ENCODE data around the gene TLL2.

TLL2 gene

GRCh38 chr10:96371356-96371755, 142.4 kb downstream of the TLL2 start:
- no peaks in the 10 kb centered on the region; a peak in 1 of 22 replicates for H3K27me3 ChIP-seq
- H3K27ac ChIP-seq, result no peak overlapping the region
- no peak overlapping the region for H3K9ac ChIP-seq
- H3K4me3 ChIP-seq, result no peak overlapping the region
- peaks cover 0 to 9% (median 0%) of the 10 kb centered on the region in 11 experiments; a peak in 4 of 22 replicates for H3K36me3 ChIP-seq
- H4K20me1 ChIP-seq, result no peaks in the 10 kb centered on the region; a peak in 1 of 22 replicates
- H3K4me1 ChIP-seq, result peaks cover 0 to 38% (median 26%) of the 10 kb centered on the region in 10 experiments; a peak in 16 of 20 replicates
- peak overlapping the region in 2 of 11 experiments; percentile 35 to 55; a peak in 4 of 22 replicates for H3K4me2 ChIP-seq
- TF ChIP-seq Cebpa-rat (IDR thresholded peaks at IDR 0.05), result no peak
- H3K9me3 ChIP-seq (replicated peaks in 1 of 11), result no peaks in the 10 kb centered on the region

GRCh38 chr10:96370584-96371157, 143.1 kb downstream of the TLL2 start:
- Histone ChIP-seq H3K4me1 (peaks cover 0 to 31% (median 22%) of the 10 kb centered on the region in 10 experiments; a peak in 16 of 20 replicates), H3K27ac (no peak overlapping the region), H3K4me3 (no peak overlapping the region), H3K36me3 (peaks cover 0 to 9% (median 0%) of the 10 kb centered on the region in 11 experiments; a peak in 4 of 22 replicates), H3K4me2 (no peak overlapping the region), H3K9me3 (replicated peaks in 1 of 11) (no peaks in the 10 kb centered on the region), H3K27me3 (no peaks in the 10 kb centered on the region; a peak in 1 of 22 replicates), H3K9ac (no peak overlapping the region), H4K20me1 (no peaks in the 10 kb centered on the region; a peak in 1 of 22 replicates)
- TF ChIP-seq Cebpa-rat (IDR thresholded peaks at IDR 0.05), result no peak

- Histone ChIP-seq H3K27ac (no peak overlapping the region), H3K4me3 (no peak overlapping the region), H3K36me3 (peaks cover 0 to 9% (median 0%) of the 10 kb centered on the region in 11 experiments; a peak in 4 of 22 replicates), H3K9ac (no peak overlapping the region), H4K20me1 (no peaks in the 10 kb centered on the region; a peak in 1 of 22 replicates), H3K27me3 (no peaks in the 10 kb centered on the region; a peak in 1 of 22 replicates), H3K4me1 (peaks cover 0 to 26% (median 17%) of the 10 kb centered on the region in 10 experiments; a peak in 15 of 20 replicates), H3K9me3 (replicated peaks in 1 of 11) (no peaks in the 10 kb centered on the region), H3K4me2 (no peak overlapping the region)
- no peak for TF ChIP-seq Cebpa-rat (IDR thresholded peaks at IDR 0.05)
These were observed 143.7 kb downstream of the TLL2 start for GRCh38 chr10:96369890-96370583.

- no peak overlapping the region for H3K27ac ChIP-seq
- H3K27me3 ChIP-seq, result no peaks in the 10 kb centered on the region
- no peak overlapping the region for H3K9ac ChIP-seq
- peaks cover 0 to 9% (median 0%) of the 10 kb centered on the region in 11 experiments; a peak in 4 of 22 replicates for H3K36me3 ChIP-seq
- H3K4me1 ChIP-seq, result peaks cover 0 to 16% (median 10%) of the 10 kb centered on the region in 10 experiments; a peak in 13 of 20 replicates
- TF ChIP-seq Cebpa-rat (IDR thresholded peaks at IDR 0.05), result no peak
- no peaks in the 10 kb centered on the region for H3K9me3 ChIP-seq (replicated peaks in 1 of 11)
- no peaks in the 10 kb centered on the region; a peak in 1 of 22 replicates for H4K20me1 ChIP-seq
- no peak overlapping the region for H3K4me3 ChIP-seq
- H3K4me2 ChIP-seq, result no peak overlapping the region
These were observed 144.8 kb downstream of the TLL2 start for GRCh38 chr10:96368971-96369370.

GRCh38 chr10:96367470-96367869, 146.3 kb downstream of the TLL2 start:
- Histone ChIP-seq H3K4me1 (peaks cover 0 to 13% (median 10%) of the 10 kb centered on the region in 10 experiments; a peak in 13 of 20 replicates), H4K20me1 (no peaks in the 10 kb centered on the region), H3K27ac (no peak overlapping the region), H3K4me3 (no peak overlapping the region), H3K9me3 (replicated peaks in 1 of 11) (no peaks in the 10 kb centered on the region), H3K27me3 (no peaks in the 10 kb centered on the region), H3K36me3 (peaks cover 0 to 9% (median 0%) of the 10 kb centered on the region in 11 experiments; a peak in 4 of 22 replicates), H3K9ac (no peak overlapping the region), H3K4me2 (no peak overlapping the region)
- TF ChIP-seq Cebpa-rat (IDR thresholded peaks at IDR 0.05), result no peak

GRCh38 chr10:96366508-96366907, 147.2 kb downstream of the TLL2 start:
- H3K4me2 ChIP-seq, result no peak overlapping the region
- TF ChIP-seq Cebpa-rat (IDR thresholded peaks at IDR 0.05), result no peak
- no peaks in the 10 kb centered on the region for H3K9me3 ChIP-seq (replicated peaks in 1 of 11)
- H3K9ac ChIP-seq, result no peak overlapping the region
- H3K36me3 ChIP-seq, result peaks cover 0 to 9% (median 0%) of the 10 kb centered on the region in 11 experiments; a peak in 4 of 22 replicates
- no peaks in the 10 kb centered on the region for H3K27me3 ChIP-seq
- H4K20me1 ChIP-seq, result no peaks in the 10 kb centered on the region
- H3K27ac ChIP-seq, result no peak overlapping the region
- H3K4me1 ChIP-seq, result peaks cover 0 to 3% (median under 1%) of the 10 kb centered on the region in 10 experiments; a peak in 5 of 20 replicates
- H3K4me3 ChIP-seq, result no peak overlapping the region

- Histone ChIP-seq H3K4me3 (no peak overlapping the region), H4K20me1 (no peaks in the 10 kb centered on the region), H3K4me2 (no peak overlapping the region), H3K4me1 (peaks cover 0 to 4% (median 0%) of the 10 kb centered on the region in 10 experiments; a peak in 5 of 20 replicates), H3K36me3 (peaks cover 0 to 14% (median 0%) of the 10 kb centered on the region in 11 experiments; a peak in 4 of 22 replicates), H3K9me3 (replicated peaks in 1 of 11) (no peaks in the 10 kb centered on the region), H3K27me3 (no peaks in the 10 kb centered on the region), H3K27ac (no peak overlapping the region), H3K9ac (no peak overlapping the region)
- no peak for TF ChIP-seq Cebpa-rat (IDR thresholded peaks at IDR 0.05)
These were observed 148.2 kb downstream of the TLL2 start for GRCh38 chr10:96365571-96365970.

GRCh38 chr10:96360766-96361165, 153.0 kb downstream of the TLL2 start:
- Histone ChIP-seq H3K9ac (no peak overlapping the region), H3K27ac (no peak overlapping the region), H3K27me3 (no peaks in the 10 kb centered on the region), H3K4me3 (no peak overlapping the region), H3K36me3 (peaks cover 0 to 22% (median 6%) of the 10 kb centered on the region in 11 experiments; a peak in 10 of 22 replicates), H3K4me2 (peak overlapping the region in 3 of 11 experiments; percentile 1 to 20 (median 6); a peak in 1 of 22 replicates), H3K9me3 (replicated peaks in 1 of 11) (no peaks in the 10 kb centered on the region), H3K4me1 (peaks cover 0 to 10% (median 0%) of the 10 kb centered on the region in 10 experiments; a peak in 5 of 20 replicates), H4K20me1 (no peaks in the 10 kb centered on the region; a peak in 1 of 22 replicates)
- no peak for TF ChIP-seq Cebpa-rat (IDR thresholded peaks at IDR 0.05)

- no peak overlapping the region for H3K4me3 ChIP-seq
- peak overlapping the region in 2 of 11 experiments; percentile 1 to 20; a peak in 2 of 22 replicates for H3K4me2 ChIP-seq
- no peak overlapping the region for H3K27ac ChIP-seq
- peaks cover 0 to 26% (median 8%) of the 10 kb centered on the region in 11 experiments; a peak in 10 of 22 replicates for H3K36me3 ChIP-seq
- H3K27me3 ChIP-seq, result no peaks in the 10 kb centered on the region
- H3K9ac ChIP-seq, result no peak overlapping the region
- no peaks in the 10 kb centered on the region; a peak in 1 of 22 replicates for H4K20me1 ChIP-seq
- TF ChIP-seq Cebpa-rat (IDR thresholded peaks at IDR 0.05), result no peak
- H3K9me3 ChIP-seq (replicated peaks in 1 of 11), result no peaks in the 10 kb centered on the region
- peaks cover 0 to 10% (median 0%) of the 10 kb centered on the region in 10 experiments; a peak in 5 of 20 replicates for H3K4me1 ChIP-seq
These were observed 153.4 kb downstream of the TLL2 start for GRCh38 chr10:96360331-96360730.
